NCI-H1436 treated with DMSO at 0.1 percent for 48 hours (cell line): ENCODE data around the gene ST6GALNAC3.

ENCODE experiments used
- DNase-seq: peaks from one replicate; lab custom pipeline; 2025; lab: John Stamatoyannopoulos, UW

ST6GALNAC3 gene

GRCh38 chr1:76247261-76247852 is 172.8 kb downstream of the ST6GALNAC3 start:
- no peak for DNase-seq

GRCh38 chr1:76250271-76250670 is 175.7 kb downstream of the ST6GALNAC3 start:
- DNase-seq = no peak

- no peak for DNase-seq
Observed at GRCh38 chr1:76252431-76252830, 177.9 kb downstream of the ST6GALNAC3 start.

- no peak for DNase-seq
Observed at GRCh38 chr1:76254104-76255030, 179.8 kb downstream of the ST6GALNAC3 start.

- no peak for DNase-seq
Observed at GRCh38 chr1:76256289-76257223, 182.0 kb downstream of the ST6GALNAC3 start.

GRCh38 chr1:76257823-76258222 is 183.3 kb downstream of the ST6GALNAC3 start:
- no peak for DNase-seq

GRCh38 chr1:76259270-76259669 is 184.7 kb downstream of the ST6GALNAC3 start:
- DNase-seq = no peak

GRCh38 chr1:76260279-76260678 is 185.7 kb downstream of the ST6GALNAC3 start:
- DNase-seq = no peak

GRCh38 chr1:76262601-76263000 is 188.1 kb downstream of the ST6GALNAC3 start:
- no peak for DNase-seq

- no peak for DNase-seq
Observed at GRCh38 chr1:76264642-76265041, 190.1 kb downstream of the ST6GALNAC3 start.

- no peak for DNase-seq
Observed at GRCh38 chr1:76266762-76267161, 192.2 kb downstream of the ST6GALNAC3 start.

GRCh38 chr1:76267631-76268030 is 193.1 kb downstream of the ST6GALNAC3 start:
- DNase-seq = no peak

GRCh38 chr1:76268341-76268740 is 193.8 kb downstream of the ST6GALNAC3 start:
- no peak for DNase-seq

- DNase-seq = no peak
Observed at GRCh38 chr1:76269155-76269554, 194.6 kb downstream of the ST6GALNAC3 start.

- DNase-seq = no peak
Observed at GRCh38 chr1:76274302-76274701, 199.8 kb downstream of the ST6GALNAC3 start.

- no peak for DNase-seq
Observed at GRCh38 chr1:76274718-76275117, 200.2 kb downstream of the ST6GALNAC3 start.

- DNase-seq = no peak
Observed at GRCh38 chr1:76278711-76279100, 204.2 kb downstream of the ST6GALNAC3 start.

- no peak for DNase-seq
Observed at GRCh38 chr1:76279101-76279748, 204.7 kb downstream of the ST6GALNAC3 start.

- no peak for DNase-seq
Observed at GRCh38 chr1:76281306-76281705, 206.8 kb downstream of the ST6GALNAC3 start.

GRCh38 chr1:76284842-76285241 is 210.3 kb downstream of the ST6GALNAC3 start:
- no peak for DNase-seq

GRCh38 chr1:76285578-76286135 is 211.1 kb downstream of the ST6GALNAC3 start:
- no peak for DNase-seq
